Measurements from ENCODE around the gene FGR. TPM values are rescaled to one million over a fixed set of nuclear protein-coding genes. Genes with fewer than 3 reads are reported as not detected.

FGR gene
- total RNA-seq, 4 donors from 2014 or later, result 4.3 to 9.8 (median 5.2) TPM

DNA sequence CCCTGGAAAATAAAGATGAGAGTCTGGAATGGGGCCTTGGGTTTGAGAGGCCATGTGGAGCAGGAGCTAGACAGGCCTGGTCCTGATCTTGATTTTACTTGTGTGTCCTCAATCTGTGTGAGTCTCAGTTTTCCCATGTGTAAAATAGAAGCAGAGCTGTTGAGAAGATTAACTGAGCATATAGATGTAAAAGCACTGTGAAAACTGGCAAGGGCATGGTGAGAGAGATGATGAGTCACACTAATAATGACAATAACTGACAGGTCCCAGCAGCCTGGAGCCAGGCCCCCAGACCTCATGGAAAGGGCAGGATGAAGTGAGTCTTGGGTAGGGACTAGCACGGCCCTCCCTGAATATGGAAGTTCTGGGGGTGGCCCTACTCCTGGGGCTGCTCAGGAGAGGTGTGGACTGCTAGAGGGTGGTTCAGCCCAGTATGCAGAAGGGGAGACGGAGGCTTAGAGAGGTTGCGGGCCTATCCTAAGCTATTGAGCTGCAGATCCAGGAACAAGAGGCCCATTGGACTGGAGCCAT, 28.2 kb downstream of the FGR start:
- 60 to 63% methylated on average over 3 of the region's 3 CpGs for WGBS, 2 donors
- intact Hi-C loops (cut with DNase I; ENCODE audit: low total_unique reads), result loop anchor here (2.0 to 10.0 kb wide), 2 partner anchors 54 to 312 kb away; no protein-coding TSS in a partner anchor
- TF ChIP-seq, protein P1, sequence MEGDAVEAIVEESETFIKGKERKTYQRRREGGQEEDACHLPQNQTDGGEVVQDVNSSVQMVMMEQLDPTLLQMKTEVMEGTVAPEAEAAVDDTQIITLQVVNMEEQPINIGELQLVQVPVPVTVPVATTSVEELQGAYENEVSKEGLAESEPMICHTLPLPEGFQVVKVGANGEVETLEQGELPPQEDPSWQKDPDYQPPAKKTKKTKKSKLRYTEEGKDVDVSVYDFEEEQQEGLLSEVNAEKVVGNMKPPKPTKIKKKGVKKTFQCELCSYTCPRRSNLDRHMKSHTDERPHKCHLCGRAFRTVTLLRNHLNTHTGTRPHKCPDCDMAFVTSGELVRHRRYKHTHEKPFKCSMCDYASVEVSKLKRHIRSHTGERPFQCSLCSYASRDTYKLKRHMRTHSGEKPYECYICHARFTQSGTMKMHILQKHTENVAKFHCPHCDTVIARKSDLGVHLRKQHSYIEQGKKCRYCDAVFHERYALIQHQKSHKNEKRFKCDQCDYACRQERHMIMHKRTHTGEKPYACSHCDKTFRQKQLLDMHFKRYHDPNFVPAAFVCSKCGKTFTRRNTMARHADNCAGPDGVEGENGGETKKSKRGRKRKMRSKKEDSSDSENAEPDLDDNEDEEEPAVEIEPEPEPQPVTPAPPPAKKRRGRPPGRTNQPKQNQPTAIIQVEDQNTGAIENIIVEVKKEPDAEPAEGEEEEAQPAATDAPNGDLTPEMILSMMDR (IDR thresholded peaks at IDR 0.05), result no peak
- no peak for TF ChIP-seq POLR2A (IDR thresholded peaks at IDR 0.05)
- H3K4me3 ChIP-seq (ENCODE audit: low read depth, poor library complexity, severe bottlenecking), result no peak overlapping the region
- no peak for DNase-seq (ENCODE audit: low spot score in 2 of 2)

DNA sequence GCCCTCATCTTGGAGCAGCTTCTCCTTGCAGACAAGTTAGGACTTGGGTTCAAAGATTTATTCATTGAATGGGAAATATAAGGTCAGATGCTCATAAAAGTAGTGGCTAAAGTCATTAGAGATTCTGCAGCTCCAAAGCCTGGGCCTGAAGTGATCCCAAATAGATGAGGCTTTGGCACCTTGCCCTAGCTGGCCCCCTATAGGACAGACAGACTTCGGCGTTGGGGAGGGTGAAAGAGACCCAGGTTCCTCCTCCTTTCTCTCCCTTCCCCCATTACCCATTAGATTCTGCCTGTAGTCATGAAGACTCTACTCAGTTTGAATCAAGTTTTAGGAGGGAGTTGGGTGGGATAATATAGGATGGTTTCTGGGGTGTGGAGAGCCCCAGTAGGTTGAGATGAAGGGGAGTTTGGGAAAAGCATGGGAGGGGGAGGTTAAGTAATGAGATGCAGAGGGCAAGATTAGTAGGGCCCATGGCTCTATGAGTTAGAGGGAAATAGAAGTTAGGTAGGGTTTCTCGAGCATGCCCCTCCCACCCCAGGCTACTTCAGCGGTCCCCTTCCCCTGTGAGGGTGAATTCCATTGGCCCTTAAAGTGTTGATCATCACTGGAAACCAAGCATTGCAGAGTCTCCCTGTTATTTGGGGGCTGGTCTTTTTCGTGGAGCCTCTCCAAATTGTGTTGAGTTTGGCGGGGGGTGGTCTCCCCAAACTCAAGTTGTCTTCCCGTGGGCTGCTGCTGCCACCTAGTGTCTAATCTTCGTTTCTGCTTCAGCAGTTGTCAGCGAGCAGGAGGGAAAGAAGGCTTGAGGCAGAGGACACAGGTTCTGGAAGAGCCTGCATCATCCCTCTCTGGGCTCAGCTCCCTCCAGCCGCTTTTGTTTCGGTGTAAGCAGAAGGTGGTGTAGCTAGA, 28.9 kb downstream of the FGR start:
- TF ChIP-seq, protein P1 (IDR thresholded peaks at IDR 0.05), result peak in 2 of 3 donors; percentile 61 to 80
- no peak for TF ChIP-seq POLR2A (IDR thresholded peaks at IDR 0.05)
- H3K4me3 ChIP-seq (ENCODE audit: low read depth, poor library complexity, severe bottlenecking), result no peak overlapping the region
- WGBS, 2 donors, result 14 to 16% methylated on average over 11 of the region's 11 CpGs
- intact Hi-C loops (cut with DNase I; ENCODE audit: low total_unique reads), result loop anchor here (2.0 to 10.0 kb wide), 2 partner anchors 55 to 311 kb away; no protein-coding TSS in a partner anchor
- DNase-seq (ENCODE audit: low spot score in 2 of 2), result no peak

DNA sequence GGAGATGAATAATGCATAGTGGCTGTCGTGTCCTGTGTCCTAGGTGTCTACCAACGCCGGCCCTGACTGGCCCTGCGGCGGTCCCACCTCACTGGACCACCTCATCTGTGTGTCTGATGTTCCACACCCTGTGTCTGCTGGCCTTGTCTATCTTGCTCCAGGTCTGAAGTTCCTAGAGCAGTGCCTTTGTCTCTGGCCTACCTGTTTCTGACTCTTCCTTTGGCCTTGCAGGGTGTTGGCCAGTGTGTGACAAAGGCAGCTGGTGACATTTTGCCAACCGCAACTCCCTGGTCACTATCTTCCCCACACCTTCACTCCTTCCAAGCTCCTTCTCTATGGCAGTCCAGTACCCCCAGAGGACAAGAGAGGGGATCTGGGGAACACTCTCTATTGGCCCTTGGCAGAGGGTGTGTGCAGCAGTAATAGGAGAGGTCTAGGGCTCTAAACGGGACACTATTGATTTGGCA, 29.7 kb downstream of the FGR start:
- WGBS, 2 donors, result 79 to 80% methylated on average over 7 of the region's 7 CpGs
- H3K4me3 ChIP-seq (ENCODE audit: low read depth, poor library complexity, severe bottlenecking), result no peak overlapping the region
- TF ChIP-seq, protein P1 (IDR thresholded peaks at IDR 0.05), result no peak
- TF ChIP-seq POLR2A (IDR thresholded peaks at IDR 0.05), result no peak
- no peak for DNase-seq (ENCODE audit: low spot score in 2 of 2)
- intact Hi-C loops (cut with DNase I; ENCODE audit: low total_unique reads), result loop anchor here (10.0 kb wide), 1 partner anchor 311 kb away; no protein-coding TSS in a partner anchor

DNA sequence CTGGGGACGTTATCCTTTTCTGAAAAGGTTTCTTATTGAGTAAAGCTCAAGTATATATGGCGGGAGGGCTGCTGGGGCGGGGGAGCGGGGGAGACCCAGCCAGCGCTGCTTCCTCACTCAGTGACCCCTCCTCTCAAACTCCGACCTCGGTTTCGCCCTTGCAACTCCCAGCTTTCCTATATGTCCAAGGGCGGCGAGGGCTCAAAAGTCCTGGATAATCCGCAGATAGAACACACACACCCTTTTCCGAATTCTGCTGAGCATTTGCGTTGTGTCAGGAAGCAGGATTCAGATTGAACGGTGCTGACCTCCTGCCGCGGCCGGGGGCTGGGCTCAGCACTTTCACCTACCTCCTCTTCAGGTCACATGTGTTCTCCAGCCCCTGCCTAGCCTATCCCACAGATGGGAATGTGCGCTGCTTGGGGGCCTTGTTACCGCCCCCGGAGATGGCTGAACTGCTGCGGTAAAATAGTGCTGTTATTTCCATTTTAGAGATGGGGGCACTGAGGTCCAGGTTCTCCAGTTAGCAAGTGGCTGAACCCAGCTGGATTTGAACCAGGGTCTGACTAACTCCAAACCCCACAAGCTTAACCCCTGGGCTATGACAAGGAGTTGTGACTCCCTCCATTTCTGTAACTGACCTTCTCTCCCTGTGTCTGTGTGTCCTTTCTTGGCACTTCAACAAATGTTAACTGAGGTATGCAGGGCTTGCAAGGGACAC, 30.2 kb downstream of the FGR start:
- WGBS, 2 donors, result 38 to 44% methylated on average over 21 of the region's 21 CpGs

More for the DNA sequence above, 30.2 kb downstream of the FGR start:
- no peak for DNase-seq (ENCODE audit: low spot score in 2 of 2)
- H3K4me3 ChIP-seq (ENCODE audit: low read depth, poor library complexity, severe bottlenecking), result no peak overlapping the region
- TF ChIP-seq, protein P1 (IDR thresholded peaks at IDR 0.05), result no peak
- no peak for TF ChIP-seq POLR2A (IDR thresholded peaks at IDR 0.05)
- intact Hi-C loops (cut with DNase I; ENCODE audit: low total_unique reads), result loop anchor here (5.0 to 10.0 kb wide), 2 partner anchors 47 to 310 kb away; no protein-coding TSS in a partner anchor

Data from lower leg skin (tissue), 4 donors.